Astrocyte of the spinal cord (primary cell): ENCODE measurements around the gene TRIM9.

Experiments used
- DNase-seq: peaks from one replicate; pipeline ENCODE4 v3.0.0; 2011; ENCODE audit warnings: low read depth, low spot score
- H3K4me3 ChIP-seq: 2 replicates; pipeline ENCODE4 v1.5.1; 2011; ENCODE audit warnings: low read depth, mild to moderate bottlenecking, low read length, moderate library complexity
- CTCF ChIP-seq: IDR thresholded peaks from 2 replicates; pipeline ENCODE4 v1.5.1; 2012; ENCODE audit warnings: low read depth, mild to moderate bottlenecking, low read length, inconsistent platforms
- in situ Hi-C: cut with HindIII; loops from 2 replicates; pipeline ENCODE4 v1.10.0; 2017; ENCODE audit warnings: low sequenced_read_pairs

The TRIM9 gene

GRCh38 chr14:51129130-51129529 is 34.2 kb upstream of the TRIM9 start:
- no peak for TF ChIP-seq CTCF
- no peak overlapping the region for H3K4me3 ChIP-seq
- in situ Hi-C loops: no loop called here
- no peak for DNase-seq

- H3K4me3 ChIP-seq: no peak overlapping the region
- DNase-seq: no peak
- in situ Hi-C loops: no loop called here
- no peak for TF ChIP-seq CTCF
Observed at GRCh38 chr14:51124029-51124428, 29.1 kb upstream of the TRIM9 start.

GRCh38 chr14:51121096-51121495 is 26.2 kb upstream of the TRIM9 start:
- in situ Hi-C loops: no loop called here
- no peak for TF ChIP-seq CTCF
- no peak for DNase-seq
- no peak overlapping the region for H3K4me3 ChIP-seq

GRCh38 chr14:51119411-51120051 is 24.6 kb upstream of the TRIM9 start:
- in situ Hi-C loops: no loop called here
- H3K4me3 ChIP-seq: no peak overlapping the region
- no peak for TF ChIP-seq CTCF
- DNase-seq: no peak

GRCh38 chr14:51118993-51119392 is 24.1 kb upstream of the TRIM9 start:
- in situ Hi-C loops: no loop called here
- TF ChIP-seq CTCF: no peak
- H3K4me3 ChIP-seq: no peak overlapping the region
- no peak for DNase-seq

- no peak for TF ChIP-seq CTCF
- no peak overlapping the region for H3K4me3 ChIP-seq
- in situ Hi-C loops: no loop called here
- DNase-seq: no peak
Observed at GRCh38 chr14:51117593-51117992, 22.7 kb upstream of the TRIM9 start.
